ENCODE measurements around the gene ARMC5.

DNA sequence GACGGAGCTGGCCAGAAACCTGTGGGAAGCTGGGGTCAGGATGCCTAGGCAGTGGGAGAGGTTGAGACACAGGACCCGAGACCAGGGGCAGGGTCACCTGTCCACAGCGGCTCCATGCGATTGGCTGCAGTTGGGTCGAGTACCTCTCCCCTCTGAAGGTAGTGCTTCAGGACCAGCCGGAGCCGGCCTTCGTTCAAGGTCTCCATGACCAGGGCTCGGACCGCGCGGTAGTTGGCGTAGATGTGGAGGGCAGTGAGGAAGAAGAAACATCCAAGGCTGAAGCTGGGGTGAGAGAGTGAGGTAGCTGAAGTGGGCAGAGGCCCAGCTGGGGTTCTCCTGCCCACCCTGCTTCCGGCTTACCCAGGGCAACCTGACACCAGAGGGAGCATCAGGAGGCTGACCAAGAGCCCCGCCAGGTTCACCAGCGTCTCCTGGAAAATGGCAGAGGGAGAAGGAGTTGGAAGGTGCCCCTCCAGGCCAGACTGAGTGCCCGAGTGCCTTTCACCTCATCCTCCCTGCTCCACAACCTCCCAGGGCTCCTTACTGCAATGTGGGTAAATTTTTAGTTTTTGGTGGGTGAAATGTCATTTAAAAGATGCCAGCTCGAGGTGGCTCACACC, 34.3 kb downstream of the ARMC5 start:
- TF ChIP-seq POLR2A (IDR thresholded peaks at IDR 0.05) (no peak), CTCF (IDR thresholded peaks at IDR 0.05) (no peak)
